ENCODE data around the gene PTH1R. TPM values are rescaled to one million over a fixed set of nuclear protein-coding genes. Genes with fewer than 3 reads are reported as not detected.

PTH1R gene
- total RNA-seq, 2 donors from 2014 or later = not detected

GRCh38 chr3:46892285-46893145, 15.0 kb downstream of the PTH1R start:
- no peaks in the 10 kb centered on the region for H3K9me3 Mint-ChIP-seq
- peak overlapping the region; percentile 0 for H3K4me3 Mint-ChIP-seq
- no peaks in the 10 kb centered on the region for H3K4me1 Mint-ChIP-seq
- no peaks in the 10 kb centered on the region for H3K36me3 Mint-ChIP-seq (ENCODE audit: low read depth)
- peak; percentile 31 for ATAC-seq (replicated peaks)
- no peak overlapping the region for H3K27ac Mint-ChIP-seq
- H3K27me3 Mint-ChIP-seq = peaks cover 21% of the 10 kb centered on the region

- H3K4me1 Mint-ChIP-seq = no peaks in the 10 kb centered on the region
- ATAC-seq (replicated peaks) = no peak
- no peaks in the 10 kb centered on the region for H3K9me3 Mint-ChIP-seq
- no peak overlapping the region for H3K27ac Mint-ChIP-seq
- H3K4me3 Mint-ChIP-seq = peak overlapping the region; percentile 0
- peaks cover 28% of the 10 kb centered on the region for H3K27me3 Mint-ChIP-seq
- no peaks in the 10 kb centered on the region for H3K36me3 Mint-ChIP-seq (ENCODE audit: low read depth)
Observed at GRCh38 chr3:46893146-46893748, 15.7 kb downstream of the PTH1R start.

- ATAC-seq (replicated peaks) = no peak
- Mint-ChIP-seq H3K27me3 (peaks cover 32% of the 10 kb centered on the region), H3K4me3 (no peak overlapping the region), H3K4me1 (no peaks in the 10 kb centered on the region), H3K27ac (no peak overlapping the region), H3K36me3 (ENCODE audit: low read depth) (no peaks in the 10 kb centered on the region), H3K9me3 (no peaks in the 10 kb centered on the region)
Observed at GRCh38 chr3:46893763-46894162, 16.2 kb downstream of the PTH1R start.

- no peak overlapping the region for H3K27ac Mint-ChIP-seq
- no peaks in the 10 kb centered on the region for H3K4me1 Mint-ChIP-seq
- no peaks in the 10 kb centered on the region for H3K9me3 Mint-ChIP-seq
- H3K27me3 Mint-ChIP-seq = peaks cover 37% of the 10 kb centered on the region
- no peaks in the 10 kb centered on the region for H3K36me3 Mint-ChIP-seq (ENCODE audit: low read depth)
- ATAC-seq (replicated peaks) = no peak
- no peak overlapping the region for H3K4me3 Mint-ChIP-seq
Observed at GRCh38 chr3:46894256-46894655, 16.7 kb downstream of the PTH1R start.

GRCh38 chr3:46895204-46895660, 17.7 kb downstream of the PTH1R start:
- no peak overlapping the region for H3K27ac Mint-ChIP-seq
- H3K27me3 Mint-ChIP-seq = peaks cover 38% of the 10 kb centered on the region
- no peak overlapping the region for H3K4me3 Mint-ChIP-seq
- no peaks in the 10 kb centered on the region for H3K36me3 Mint-ChIP-seq (ENCODE audit: low read depth)
- no peaks in the 10 kb centered on the region for H3K9me3 Mint-ChIP-seq
- peak; percentile 72 for ATAC-seq (replicated peaks)
- H3K4me1 Mint-ChIP-seq = no peaks in the 10 kb centered on the region

GRCh38 chr3:46895761-46896160, 18.2 kb downstream of the PTH1R start:
- Mint-ChIP-seq H3K9me3 (no peaks in the 10 kb centered on the region), H3K4me3 (no peak overlapping the region), H3K27me3 (peaks cover 38% of the 10 kb centered on the region), H3K27ac (no peak overlapping the region), H3K36me3 (ENCODE audit: low read depth) (no peaks in the 10 kb centered on the region), H3K4me1 (no peaks in the 10 kb centered on the region)
- no peak for ATAC-seq (replicated peaks)

- Mint-ChIP-seq H3K9me3 (no peaks in the 10 kb centered on the region), H3K27ac (no peak overlapping the region), H3K4me3 (no peak overlapping the region), H3K4me1 (no peaks in the 10 kb centered on the region), H3K27me3 (peaks cover 36% of the 10 kb centered on the region), H3K36me3 (ENCODE audit: low read depth) (no peaks in the 10 kb centered on the region)
- no peak for ATAC-seq (replicated peaks)
Observed at GRCh38 chr3:46896386-46896785, 18.9 kb downstream of the PTH1R start.

GRCh38 chr3:46897031-46897430, 19.5 kb downstream of the PTH1R start:
- Mint-ChIP-seq H3K9me3 (no peaks in the 10 kb centered on the region), H3K4me1 (no peaks in the 10 kb centered on the region), H3K36me3 (ENCODE audit: low read depth) (no peaks in the 10 kb centered on the region), H3K4me3 (no peak overlapping the region), H3K27ac (no peak overlapping the region), H3K27me3 (peaks cover 31% of the 10 kb centered on the region)
- no peak for ATAC-seq (replicated peaks)

GRCh38 chr3:46897829-46898320, 20.4 kb downstream of the PTH1R start:
- no peak for ATAC-seq (replicated peaks)
- Mint-ChIP-seq H3K27me3 (peaks cover 29% of the 10 kb centered on the region), H3K36me3 (ENCODE audit: low read depth) (no peaks in the 10 kb centered on the region), H3K4me1 (no peaks in the 10 kb centered on the region), H3K27ac (no peak overlapping the region), H3K9me3 (no peaks in the 10 kb centered on the region), H3K4me3 (no peak overlapping the region)

GRCh38 chr3:46898321-46899150, 21.0 kb downstream of the PTH1R start:
- Mint-ChIP-seq H3K4me1 (no peaks in the 10 kb centered on the region), H3K27ac (no peak overlapping the region), H3K9me3 (no peaks in the 10 kb centered on the region), H3K27me3 (peaks cover 24% of the 10 kb centered on the region), H3K36me3 (ENCODE audit: low read depth) (no peaks in the 10 kb centered on the region), H3K4me3 (peak overlapping the region; percentile 16)
- no peak for ATAC-seq (replicated peaks)

GRCh38 chr3:46899151-46900006, 21.9 kb downstream of the PTH1R start:
- H3K27me3 Mint-ChIP-seq = peaks cover 20% of the 10 kb centered on the region

GRCh38 chr3:46900007-46900292, 22.4 kb downstream of the PTH1R start:
- no peak overlapping the region for H3K4me3 Mint-ChIP-seq
- no peak for ATAC-seq (replicated peaks)

More at GRCh38 chr3:46899151-46900006, 21.9 kb downstream of the PTH1R start:
- no peaks in the 10 kb centered on the region for H3K4me1 Mint-ChIP-seq
- H3K4me3 Mint-ChIP-seq = peak overlapping the region; percentile 16
- no peak for ATAC-seq (replicated peaks)
- H3K27ac Mint-ChIP-seq = no peak overlapping the region
- no peaks in the 10 kb centered on the region for H3K36me3 Mint-ChIP-seq (ENCODE audit: low read depth)
- H3K9me3 Mint-ChIP-seq = no peaks in the 10 kb centered on the region

GRCh38 chr3:46900356-46900755, 22.8 kb downstream of the PTH1R start:
- Mint-ChIP-seq H3K9me3 (no peaks in the 10 kb centered on the region), H3K36me3 (ENCODE audit: low read depth) (no peaks in the 10 kb centered on the region), H3K4me3 (no peak overlapping the region), H3K27ac (no peak overlapping the region), H3K4me1 (no peaks in the 10 kb centered on the region), H3K27me3 (peaks cover 17% of the 10 kb centered on the region)
- no peak for ATAC-seq (replicated peaks)

More at GRCh38 chr3:46900007-46900292, 22.4 kb downstream of the PTH1R start:
- Mint-ChIP-seq H3K9me3 (no peaks in the 10 kb centered on the region), H3K27me3 (peaks cover 20% of the 10 kb centered on the region), H3K4me1 (no peaks in the 10 kb centered on the region), H3K36me3 (ENCODE audit: low read depth) (no peaks in the 10 kb centered on the region), H3K27ac (no peak overlapping the region)

GRCh38 chr3:46901061-46901460, 23.5 kb downstream of the PTH1R start:
- Mint-ChIP-seq H3K36me3 (ENCODE audit: low read depth) (no peaks in the 10 kb centered on the region), H3K27ac (no peak overlapping the region), H3K27me3 (peaks cover 17% of the 10 kb centered on the region), H3K4me3 (no peak overlapping the region), H3K9me3 (no peaks in the 10 kb centered on the region), H3K4me1 (no peaks in the 10 kb centered on the region)
- ATAC-seq (replicated peaks) = no peak

Data from activated T-helper 17 cell treated with anti-CD3 and anti-CD28 coated beads, Interleukin-2, amount 50 U/mL, for 72 hours (primary cell).